ENCODE measurements around the gene SLC17A9. TPM values are rescaled to one million over a fixed set of nuclear protein-coding genes. Genes with fewer than 3 reads are reported as not detected.
A peak's percentile ranks its signal among the peaks of the same experiment; 100 is the strongest.

Gene SLC17A9
- total RNA-seq, 1 experiment from 2014 or later = not detected

DNA sequence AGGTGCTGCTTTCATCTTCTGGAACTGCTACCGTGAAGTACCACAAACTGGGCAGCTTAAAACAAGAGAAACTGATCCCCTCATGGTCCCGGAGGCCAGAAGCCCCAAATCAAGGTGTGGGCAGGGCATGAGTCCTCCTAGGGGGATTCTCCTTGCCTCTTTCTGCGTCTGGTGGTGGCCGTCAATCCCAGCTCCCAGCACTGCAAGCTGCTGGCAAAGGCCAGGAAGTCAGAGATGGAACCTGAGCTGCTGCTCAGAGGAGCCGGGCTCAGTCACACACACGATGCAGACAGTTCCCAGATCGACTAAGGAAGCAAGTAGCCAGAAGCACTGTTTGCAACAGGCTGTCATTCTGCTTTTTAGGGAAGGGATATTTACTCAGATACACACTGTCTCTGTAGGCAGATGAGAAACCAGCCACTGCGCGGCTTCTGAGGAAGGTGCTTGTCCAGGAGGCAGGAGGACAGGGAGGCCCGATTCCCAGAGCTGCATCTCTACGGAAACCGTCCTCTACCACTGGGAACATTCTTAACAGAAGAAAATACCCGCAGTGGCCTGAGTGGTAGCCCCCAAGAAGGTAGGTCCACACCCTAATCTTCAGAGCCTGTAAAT lies 38.8 kb downstream of the SLC17A9 start:
- Histone ChIP-seq H3K9ac (ENCODE audit: low read length) (no peak overlapping the region), H3K9me2 (replicated peaks; ENCODE audit: low read length) (no peaks in the 10 kb centered on the region), H3K9me3 (ENCODE audit: low read length) (no peaks in the 10 kb centered on the region), H3K27ac (ENCODE audit: low read length) (no peak overlapping the region), H3K4me2 (ENCODE audit: low read length) (no peak overlapping the region), H3F3A (ENCODE audit: low read length, unreplicated experiment) (no peaks in the 10 kb centered on the region), H4K20me1 (ENCODE audit: low read length) (no peaks in the 10 kb centered on the region), H3K36me3 (ENCODE audit: low read depth, low read length) (no peaks in the 10 kb centered on the region), H3K79me2 (ENCODE audit: low read length) (no peaks in the 10 kb centered on the region), H3K27me3 (ENCODE audit: low read length) (peaks cover 33% of the 10 kb centered on the region), H3K4me3 (ENCODE audit: low read length) (no peak overlapping the region), H3K4me1 (ENCODE audit: insufficient read depth, low read length) (no peaks in the 10 kb centered on the region), H2AFZ (ENCODE audit: low read length) (no peak overlapping the region)
- CTCF ChIA-PET = no interaction called here
- TF ChIP-seq EZH2 (IDR thresholded peaks at IDR 0.05; ENCODE audit: low read length, unreplicated experiment) = no peak
- TF ChIP-seq, protein P1, sequence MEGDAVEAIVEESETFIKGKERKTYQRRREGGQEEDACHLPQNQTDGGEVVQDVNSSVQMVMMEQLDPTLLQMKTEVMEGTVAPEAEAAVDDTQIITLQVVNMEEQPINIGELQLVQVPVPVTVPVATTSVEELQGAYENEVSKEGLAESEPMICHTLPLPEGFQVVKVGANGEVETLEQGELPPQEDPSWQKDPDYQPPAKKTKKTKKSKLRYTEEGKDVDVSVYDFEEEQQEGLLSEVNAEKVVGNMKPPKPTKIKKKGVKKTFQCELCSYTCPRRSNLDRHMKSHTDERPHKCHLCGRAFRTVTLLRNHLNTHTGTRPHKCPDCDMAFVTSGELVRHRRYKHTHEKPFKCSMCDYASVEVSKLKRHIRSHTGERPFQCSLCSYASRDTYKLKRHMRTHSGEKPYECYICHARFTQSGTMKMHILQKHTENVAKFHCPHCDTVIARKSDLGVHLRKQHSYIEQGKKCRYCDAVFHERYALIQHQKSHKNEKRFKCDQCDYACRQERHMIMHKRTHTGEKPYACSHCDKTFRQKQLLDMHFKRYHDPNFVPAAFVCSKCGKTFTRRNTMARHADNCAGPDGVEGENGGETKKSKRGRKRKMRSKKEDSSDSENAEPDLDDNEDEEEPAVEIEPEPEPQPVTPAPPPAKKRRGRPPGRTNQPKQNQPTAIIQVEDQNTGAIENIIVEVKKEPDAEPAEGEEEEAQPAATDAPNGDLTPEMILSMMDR (conservative IDR thresholded peaks at IDR 0.05; ENCODE audit: low read depth, low read length) = no peak
- no TSS peak for BruUV-seq (replicated peaks)
- POLR2A ChIA-PET (ENCODE audit: unreplicated experiment) = no interaction called here
- ATAC-seq (0 out of 2 replicates have a peak, but pooled peaks have one; percentile 27), DNase-seq (no peak)
- intact Hi-C loops (cut with micrococcal nuclease) = no loop called here

DNA sequence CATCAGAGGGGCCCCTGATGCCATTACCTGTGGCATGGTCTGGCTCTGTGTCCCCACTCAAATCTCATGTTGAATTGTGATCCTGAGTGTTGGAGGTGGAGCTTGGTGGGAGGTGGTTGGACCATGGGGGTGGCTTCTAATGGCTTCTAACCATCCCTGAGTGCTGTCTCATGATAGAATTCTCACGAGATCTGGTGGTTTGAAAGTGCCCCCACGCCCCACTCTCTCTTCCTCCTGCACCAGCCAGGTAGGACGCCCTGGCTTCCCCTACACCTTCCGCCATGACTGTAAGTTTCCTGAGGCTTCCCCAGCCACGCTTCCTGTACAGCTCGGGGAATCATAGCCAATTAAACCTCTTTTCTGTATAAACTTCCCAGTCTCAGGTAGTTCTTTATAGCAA lies 39.4 kb downstream of the SLC17A9 start:
- intact Hi-C loops (cut with micrococcal nuclease) = no loop called here
- no peaks in the 10 kb centered on the region for H4K20me1 ChIP-seq (ENCODE audit: low read length)
- no peak overlapping the region for H3K27ac ChIP-seq (ENCODE audit: low read length)
- TF ChIP-seq, protein P1 (conservative IDR thresholded peaks at IDR 0.05; ENCODE audit: low read depth, low read length) = no peak
- TF ChIP-seq EZH2 (IDR thresholded peaks at IDR 0.05; ENCODE audit: low read length, unreplicated experiment) = no peak
- TF ChIP-seq EZH2phosphoT487 (IDR thresholded peaks at IDR 0.05; ENCODE audit: borderline replicate concordance, low read length) = no peak
- no peak overlapping the region for H3K4me2 ChIP-seq (ENCODE audit: low read length)
- no peak overlapping the region for H3K4me3 ChIP-seq (ENCODE audit: low read length)
- H3F3A ChIP-seq (ENCODE audit: low read length, unreplicated experiment) = no peaks in the 10 kb centered on the region
- ChIA-PET POLR2A (ENCODE audit: unreplicated experiment) (no interaction called here), CTCF (no interaction called here)
- DNase-seq (no peak), ATAC-seq (no peak)
- H3K4me1 ChIP-seq (ENCODE audit: insufficient read depth, low read length) = no peaks in the 10 kb centered on the region
- H3K27me3 ChIP-seq (ENCODE audit: low read length) = peaks cover 31% of the 10 kb centered on the region
- no TSS peak for BruUV-seq (replicated peaks)
- no peak overlapping the region for H3K9ac ChIP-seq (ENCODE audit: low read length)
- H3K36me3 ChIP-seq (ENCODE audit: low read depth, low read length) = no peaks in the 10 kb centered on the region
- no peaks in the 10 kb centered on the region for H3K9me3 ChIP-seq (ENCODE audit: low read length)
- H3K79me2 ChIP-seq (ENCODE audit: low read length) = no peaks in the 10 kb centered on the region
- H2AFZ ChIP-seq (ENCODE audit: low read length) = no peak overlapping the region
- no peaks in the 10 kb centered on the region for H3K9me2 ChIP-seq (replicated peaks; ENCODE audit: low read length)

DNA sequence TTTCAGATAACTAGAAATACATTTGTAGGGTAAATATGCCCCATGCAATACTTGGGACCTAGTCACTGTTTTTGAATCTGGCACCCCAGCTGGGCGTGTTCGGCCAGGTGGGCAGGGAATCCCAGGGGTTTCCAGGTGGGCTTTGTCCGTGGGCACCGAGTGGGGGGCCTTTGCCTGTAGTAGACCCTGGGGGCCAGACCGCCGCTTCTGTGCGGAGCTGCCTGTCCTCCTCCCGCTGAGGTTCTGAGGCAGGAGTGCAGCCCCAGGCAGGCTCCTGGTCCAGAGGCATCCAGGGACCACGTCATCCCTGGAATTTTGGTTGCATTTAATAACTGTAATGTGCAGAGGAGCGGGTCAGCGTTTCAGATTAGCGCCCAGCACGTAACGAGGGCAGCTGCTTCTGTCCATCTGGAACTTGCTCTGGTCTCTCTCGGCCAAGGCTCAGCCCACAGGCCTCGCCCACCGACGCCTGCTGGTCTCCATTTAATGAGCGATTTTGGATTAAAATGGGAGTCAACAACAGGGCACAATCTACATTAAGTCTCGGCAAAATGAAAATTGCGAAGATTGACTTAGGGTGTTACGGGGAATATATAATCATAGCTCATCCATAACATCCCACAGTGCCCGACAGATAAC lies 41.5 kb downstream of the SLC17A9 start:
- DNase-seq (no peak), ATAC-seq (no peak)
- TF ChIP-seq, protein P1 (conservative IDR thresholded peaks at IDR 0.05; ENCODE audit: low read depth, low read length) = no peak
- no peak for TF ChIP-seq EZH2 (IDR thresholded peaks at IDR 0.05; ENCODE audit: low read length, unreplicated experiment)
- no peak for TF ChIP-seq EZH2phosphoT487 (IDR thresholded peaks at IDR 0.05; ENCODE audit: borderline replicate concordance, low read length)
- H2AFZ ChIP-seq (ENCODE audit: low read length) = no peak overlapping the region
- H3K79me2 ChIP-seq (ENCODE audit: low read length) = no peaks in the 10 kb centered on the region
- H3K36me3 ChIP-seq (ENCODE audit: low read depth, low read length) = no peaks in the 10 kb centered on the region
- intact Hi-C loops (cut with micrococcal nuclease) = no loop called here
- CTCF ChIA-PET = no interaction called here
- H3K9me3 ChIP-seq (ENCODE audit: low read length) = no peaks in the 10 kb centered on the region
- BruUV-seq (replicated peaks) = no TSS peak
- no peak overlapping the region for H3K9ac ChIP-seq (ENCODE audit: low read length)
- no peaks in the 10 kb centered on the region for H3F3A ChIP-seq (ENCODE audit: low read length, unreplicated experiment)
- POLR2A ChIA-PET (ENCODE audit: unreplicated experiment) = no interaction called here
- H3K4me3 ChIP-seq (ENCODE audit: low read length) = no peak overlapping the region
- no peaks in the 10 kb centered on the region for H3K9me2 ChIP-seq (replicated peaks; ENCODE audit: low read length)
- no peak overlapping the region for H3K27ac ChIP-seq (ENCODE audit: low read length)
- H4K20me1 ChIP-seq (ENCODE audit: low read length) = no peaks in the 10 kb centered on the region
- H3K4me1 ChIP-seq (ENCODE audit: insufficient read depth, low read length) = no peaks in the 10 kb centered on the region
- H3K4me2 ChIP-seq (ENCODE audit: low read length) = no peak overlapping the region
- H3K27me3 ChIP-seq (ENCODE audit: low read length) = peaks cover 23% of the 10 kb centered on the region
